Left ventricle myocardium inferior (tissue), 1 donor: Measurements from ENCODE around the gene ARL5B. TPM values are rescaled to one million over a fixed set of nuclear protein-coding genes. Genes with fewer than 3 reads are reported as not detected.

Source experiments
- DNase-seq: peaks from one replicate; pipeline ENCODE4 v3.0.0-alpha.2; 2020
- H3K27ac ChIP-seq: fragments of 200-600 bp; replicated peaks from 2 replicates; pipeline ENCODE4 v1.8.0; 2021
- H3K27me3 ChIP-seq: fragments of 200-600 bp; 2 replicates; pipeline ENCODE4 v1.8.0; 2021; ENCODE audit warnings: low read depth
- H3K36me3 ChIP-seq: fragments of 200-600 bp; 2 replicates; pipeline ENCODE4 v1.8.0; 2021
- H3K4me1 ChIP-seq: fragments of 200-600 bp; 2 replicates; pipeline ENCODE4 v1.8.0; 2021
- H3K4me3 ChIP-seq: fragments of 200-600 bp; 2 replicates; pipeline ENCODE4 v1.8.0; 2021; ENCODE audit warnings: mild to moderate bottlenecking, moderate library complexity
- H3K9me3 ChIP-seq: fragments of 200-600 bp; replicated peaks from 2 replicates; pipeline ENCODE4 v1.8.0; 2021
- intact Hi-C: fragments of 100-400 bp; cut with micrococcal nuclease; formaldehyde crosslinking; loops from one replicate; pipeline ENCODE4 v1.11.0; 2022
- total RNA-seq: library from RNA; stranded (reverse); fragmentation: NEBNext Ultra II Directional; extraction: Animal tissue kit (Norgen Biotek cat#: 25700); gene quantifications from one replicate; pipeline ENCODE4 v1.2.1, GENCODE V29; 2021
- TF ChIP-seq, protein P1 (sequence below): fragments of 200-600 bp; IDR thresholded peaks from 2 replicates; pipeline ENCODE4 v1.8.0; 2021; ENCODE audit warnings: antibody characterized with exemption, mild to moderate bottlenecking, borderline replicate concordance
- donor health status: DM: no; HTN: yes; CAD: no; lungs with severe emphysema.

The ARL5B gene
- total RNA-seq, 1 donor from 2014 or later: 5.6 TPM

DNA sequence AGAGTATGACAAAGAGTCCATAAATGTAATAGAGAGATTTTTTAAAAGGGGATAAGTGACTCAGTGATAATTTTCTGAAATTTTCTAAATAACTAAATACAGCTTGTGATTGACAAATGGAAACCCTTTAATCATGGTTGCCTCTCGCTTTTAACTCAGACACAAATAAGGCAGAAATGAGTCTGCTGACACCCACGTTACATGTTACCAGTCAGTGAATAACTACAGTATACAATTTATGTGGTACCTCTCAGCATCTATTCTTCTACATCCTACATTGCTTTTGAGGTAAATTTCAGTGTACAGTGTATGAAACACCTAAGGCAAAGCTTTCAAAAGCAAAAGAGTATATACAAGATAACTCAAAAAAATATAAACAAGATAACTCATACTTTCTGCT is 12.1 kb upstream of the ARL5B start:
- TF ChIP-seq, protein P1, sequence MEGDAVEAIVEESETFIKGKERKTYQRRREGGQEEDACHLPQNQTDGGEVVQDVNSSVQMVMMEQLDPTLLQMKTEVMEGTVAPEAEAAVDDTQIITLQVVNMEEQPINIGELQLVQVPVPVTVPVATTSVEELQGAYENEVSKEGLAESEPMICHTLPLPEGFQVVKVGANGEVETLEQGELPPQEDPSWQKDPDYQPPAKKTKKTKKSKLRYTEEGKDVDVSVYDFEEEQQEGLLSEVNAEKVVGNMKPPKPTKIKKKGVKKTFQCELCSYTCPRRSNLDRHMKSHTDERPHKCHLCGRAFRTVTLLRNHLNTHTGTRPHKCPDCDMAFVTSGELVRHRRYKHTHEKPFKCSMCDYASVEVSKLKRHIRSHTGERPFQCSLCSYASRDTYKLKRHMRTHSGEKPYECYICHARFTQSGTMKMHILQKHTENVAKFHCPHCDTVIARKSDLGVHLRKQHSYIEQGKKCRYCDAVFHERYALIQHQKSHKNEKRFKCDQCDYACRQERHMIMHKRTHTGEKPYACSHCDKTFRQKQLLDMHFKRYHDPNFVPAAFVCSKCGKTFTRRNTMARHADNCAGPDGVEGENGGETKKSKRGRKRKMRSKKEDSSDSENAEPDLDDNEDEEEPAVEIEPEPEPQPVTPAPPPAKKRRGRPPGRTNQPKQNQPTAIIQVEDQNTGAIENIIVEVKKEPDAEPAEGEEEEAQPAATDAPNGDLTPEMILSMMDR: no peak
- intact Hi-C loops: no loop called here
- Histone ChIP-seq H3K9me3 (no peaks in the 10 kb centered on the region), H3K36me3 (peaks cover 20% of the 10 kb centered on the region), H3K27ac (no peak overlapping the region), H3K4me1 (peaks cover 30% of the 10 kb centered on the region), H3K4me3 (no peak overlapping the region), H3K27me3 (no peaks in the 10 kb centered on the region)
- no peak for DNase-seq

DNA sequence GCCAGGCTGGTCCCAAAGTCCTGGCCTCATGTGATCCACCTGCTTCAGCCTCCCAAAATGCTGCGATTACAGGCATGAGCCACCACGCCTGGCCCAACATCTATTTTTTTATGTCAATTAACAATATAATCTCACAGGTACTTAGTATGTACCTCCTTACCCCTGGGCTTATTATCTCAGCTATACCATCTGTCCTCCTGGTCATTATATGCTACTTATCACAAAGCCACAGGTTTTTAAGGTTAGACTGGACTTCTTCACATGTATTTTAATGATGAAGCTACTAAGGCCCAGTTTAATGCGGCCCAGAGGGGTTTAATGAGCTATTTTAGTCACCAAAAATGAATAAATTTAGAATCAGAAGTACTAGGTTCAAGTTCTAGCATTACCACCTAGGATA is 11.3 kb upstream of the ARL5B start:
- Histone ChIP-seq H3K9me3 (no peaks in the 10 kb centered on the region), H3K4me1 (peaks cover 32% of the 10 kb centered on the region), H3K27me3 (no peaks in the 10 kb centered on the region), H3K27ac (no peak overlapping the region), H3K36me3 (peaks cover 17% of the 10 kb centered on the region), H3K4me3 (no peak overlapping the region)
- intact Hi-C loops: no loop called here
- DNase-seq: no peak
- TF ChIP-seq, protein P1: no peak

DNA sequence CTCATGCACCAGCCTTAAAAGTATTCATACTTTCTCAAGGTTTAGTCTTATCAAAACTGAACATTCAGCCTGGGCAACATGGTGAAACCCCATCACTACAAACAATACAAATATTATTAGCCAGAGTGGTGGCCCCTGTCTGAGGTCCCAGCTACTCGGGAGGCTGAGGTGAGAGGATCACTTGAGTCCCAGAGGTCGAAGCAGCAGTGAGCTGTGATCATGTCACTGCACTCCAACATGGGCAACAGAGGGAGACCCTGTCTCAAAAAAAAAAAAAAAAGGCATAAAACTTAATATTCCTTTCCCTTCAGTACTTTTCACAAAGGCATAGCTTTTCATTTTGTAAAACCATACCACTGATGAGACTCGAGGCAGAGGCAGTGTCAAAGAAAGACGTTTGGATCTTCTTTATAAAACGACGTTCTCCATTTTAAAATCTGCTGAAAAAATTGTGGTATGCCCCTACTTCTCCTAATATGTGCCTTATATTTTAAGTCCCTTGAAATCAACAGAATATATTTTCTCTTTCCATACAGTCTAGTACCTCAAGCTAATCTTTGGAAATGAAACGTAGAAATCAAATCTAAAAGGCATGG is 9.8 kb upstream of the ARL5B start:
- Histone ChIP-seq H3K36me3 (peaks cover 15% of the 10 kb centered on the region), H3K27ac (no peak overlapping the region)
- intact Hi-C loops: no loop called here

DNA sequence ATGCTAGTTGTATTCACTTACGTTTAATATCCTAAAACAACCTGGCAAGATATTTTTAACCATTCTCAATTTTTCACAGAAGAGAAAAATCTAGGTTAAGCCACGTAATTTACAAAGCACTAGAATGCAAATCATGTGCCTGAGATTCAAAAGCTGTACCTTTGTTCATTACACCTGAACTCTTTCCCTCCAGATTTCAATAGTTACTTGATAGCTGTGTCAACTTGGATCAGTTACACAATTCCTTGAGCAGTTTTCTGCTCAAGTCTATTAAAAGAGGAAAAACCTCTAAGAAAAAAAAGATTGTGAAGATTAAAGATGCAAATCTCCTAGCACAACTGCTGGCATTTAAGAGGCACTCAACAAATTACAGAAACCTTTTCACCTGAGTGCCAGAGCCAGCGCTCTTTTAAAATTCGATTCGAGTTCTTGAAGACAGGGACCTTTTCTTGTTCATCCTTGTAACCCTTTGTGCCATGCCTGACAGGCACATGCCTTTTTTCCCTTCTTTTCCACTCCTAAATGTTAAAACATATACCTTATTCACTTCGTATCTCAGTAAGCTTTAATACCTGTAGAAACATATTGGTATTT is 8.7 kb upstream of the ARL5B start:
- Histone ChIP-seq H3K36me3 (peaks cover 15% of the 10 kb centered on the region), H3K27ac (peak overlapping the region; percentile 86), H3K4me1 (peaks cover 32% of the 10 kb centered on the region), H3K4me3 (peak overlapping the region; percentile 78), H3K27me3 (no peaks in the 10 kb centered on the region), H3K9me3 (no peaks in the 10 kb centered on the region)
- DNase-seq: no peak
- TF ChIP-seq, protein P1: no peak
- intact Hi-C loops: no loop called here

More for the DNA sequence above, 9.8 kb upstream of the ARL5B start:
- TF ChIP-seq, protein P1: no peak
- Histone ChIP-seq H3K27me3 (no peaks in the 10 kb centered on the region), H3K9me3 (no peaks in the 10 kb centered on the region), H3K4me1 (peaks cover 32% of the 10 kb centered on the region), H3K4me3 (no peak overlapping the region)
- no peak for DNase-seq

DNA sequence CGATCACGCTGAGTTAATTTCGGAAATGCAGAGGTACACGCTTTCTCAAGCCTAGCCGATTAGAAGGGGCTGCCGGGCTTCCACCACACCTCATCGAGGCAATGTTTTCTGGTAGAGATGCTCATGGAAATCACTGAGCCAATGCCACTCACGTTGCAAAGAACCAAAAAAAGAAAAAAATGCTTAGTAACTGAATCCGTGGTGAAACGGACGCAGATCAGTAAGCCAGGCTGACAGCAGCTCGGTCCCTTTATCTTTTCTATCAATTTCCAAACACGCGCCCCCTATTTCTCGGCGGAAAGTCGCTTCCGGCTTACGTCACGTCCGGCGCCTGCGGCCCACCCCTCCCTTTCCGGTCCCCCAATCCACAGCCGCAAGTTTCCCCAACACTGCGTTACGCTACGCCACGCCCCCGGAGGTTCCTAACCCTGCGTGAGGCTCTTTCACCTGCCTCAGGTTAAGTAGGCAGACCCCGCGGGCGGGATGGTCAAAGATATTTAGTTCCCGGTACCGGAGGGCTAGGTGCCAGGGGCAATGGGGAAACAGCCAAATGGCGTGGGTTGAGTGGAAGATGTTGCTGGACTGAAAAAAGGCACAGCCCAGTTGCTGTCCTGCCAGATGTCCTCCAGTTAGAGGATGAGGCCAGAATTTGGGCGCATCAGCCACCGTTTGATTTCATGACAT is 7.8 kb upstream of the ARL5B start, which contains the start of gene NSUN6:
NSUN6 (minus strand) TSS at position 264 of the 684 bp plus-strand sequence. CDS start 384 bp downstream, outside the sequence.
- TF ChIP-seq, protein P1: peak; percentile 31
- Histone ChIP-seq H3K9me3 (no peaks in the 10 kb centered on the region), H3K4me3 (peak within 1 kb of the TSS; percentile 78), H3K4me1 (peaks cover 32% of the 10 kb centered on the region), H3K27ac (peak within 1 kb of the TSS; percentile 86), H3K27me3 (no peaks in the 10 kb centered on the region), H3K36me3 (peaks cover 12% of the 10 kb centered on the region)
- intact Hi-C loops: no loop called here
- peak; percentile 90 for DNase-seq
